ENCODE measurements around the gene EPB41. TPM values are rescaled to one million over a fixed set of nuclear protein-coding genes. Genes with fewer than 3 reads are reported as not detected.

The EPB41 gene
- total and polyA plus RNA-seq, 2 experiments from 2014 or later = 26.8 to 112 TPM

- DNase-seq (ENCODE audit: low spot score) (no peak), ATAC-seq (no peak)
- Histone ChIP-seq H3K27ac (ENCODE audit: low read depth) (no peak overlapping the region), H3K27me3 (ENCODE audit: insufficient read depth) (no peaks in the 10 kb centered on the region), H3K36me3 (ENCODE audit: insufficient read depth) (no peaks in the 10 kb centered on the region), H2AFZ (no peak overlapping the region), H3K9me2 (ENCODE audit: insufficient read depth) (peaks cover 4% of the 10 kb centered on the region; the same call in 1 of the 2 replicates), H3K4me3 (no peak overlapping the region), H3K4me2 (no peak overlapping the region), H4K20me1 (replicated peaks; ENCODE audit: insufficient read depth) (peaks cover 3% of the 10 kb centered on the region; the same call in 1 of the 2 replicates), H3K4me1 (ENCODE audit: insufficient read depth) (0 out of 2 replicates have a peak, but pooled peaks cover 3% of the 10 kb centered on the region), H3F3A (replicated peaks; ENCODE audit: low read depth) (0 out of 2 replicates have a peak, but pooled peaks cover 4% of the 10 kb centered on the region), H3K79me2 (replicated peaks; ENCODE audit: insufficient read depth) (peaks cover 39% of the 10 kb centered on the region)
- Mint-ChIP-seq H3K9me3 (peaks cover 11% of the 10 kb centered on the region; the same call in 2 of the 3 replicates), H3K4me3 (no peak overlapping the region), H3K27ac (no peak overlapping the region), H3K36me3 (ENCODE audit: low read depth) (peaks cover 19% of the 10 kb centered on the region), H3K27me3 (ENCODE audit: insufficient read depth, low read depth, poor library complexity) (no peaks in the 10 kb centered on the region), H3K4me1 (peaks cover 8% of the 10 kb centered on the region)
- TF ChIP-seq ZNF114 (CRISPR knock-in tag; IDR thresholded peaks at IDR 0.05) (no peak), EZH2phosphoT487 (IDR thresholded peaks at IDR 0.05; ENCODE audit: unreplicated experiment) (no peak), ETS1 (IDR thresholded peaks at IDR 0.05) (no peak), REST (IDR thresholded peaks at IDR 0.05; ENCODE audit: unreplicated experiment) (no peak), NANOG (IDR thresholded peaks at IDR 0.05; ENCODE audit: borderline replicate concordance) (no peak), POLR2AphosphoS5 (IDR thresholded peaks at IDR 0.05; ENCODE audit: low read depth) (no peak), CREB1 (CRISPR knock-in tag; IDR thresholded peaks at IDR 0.05; ENCODE audit: low read depth) (no peak), EZH2 (IDR thresholded peaks at IDR 0.05; ENCODE audit: low read depth, unreplicated experiment) (no peak), JUNB (IDR thresholded peaks at IDR 0.05; ENCODE audit: unreplicated experiment) (no peak), ZNF331 (CRISPR knock-in tag; IDR thresholded peaks at IDR 0.05; ENCODE audit: low read depth) (no peak), STAT1 (IDR thresholded peaks at IDR 0.05; ENCODE audit: unreplicated experiment) (no peak)
- TF ChIP-seq, protein P1, sequence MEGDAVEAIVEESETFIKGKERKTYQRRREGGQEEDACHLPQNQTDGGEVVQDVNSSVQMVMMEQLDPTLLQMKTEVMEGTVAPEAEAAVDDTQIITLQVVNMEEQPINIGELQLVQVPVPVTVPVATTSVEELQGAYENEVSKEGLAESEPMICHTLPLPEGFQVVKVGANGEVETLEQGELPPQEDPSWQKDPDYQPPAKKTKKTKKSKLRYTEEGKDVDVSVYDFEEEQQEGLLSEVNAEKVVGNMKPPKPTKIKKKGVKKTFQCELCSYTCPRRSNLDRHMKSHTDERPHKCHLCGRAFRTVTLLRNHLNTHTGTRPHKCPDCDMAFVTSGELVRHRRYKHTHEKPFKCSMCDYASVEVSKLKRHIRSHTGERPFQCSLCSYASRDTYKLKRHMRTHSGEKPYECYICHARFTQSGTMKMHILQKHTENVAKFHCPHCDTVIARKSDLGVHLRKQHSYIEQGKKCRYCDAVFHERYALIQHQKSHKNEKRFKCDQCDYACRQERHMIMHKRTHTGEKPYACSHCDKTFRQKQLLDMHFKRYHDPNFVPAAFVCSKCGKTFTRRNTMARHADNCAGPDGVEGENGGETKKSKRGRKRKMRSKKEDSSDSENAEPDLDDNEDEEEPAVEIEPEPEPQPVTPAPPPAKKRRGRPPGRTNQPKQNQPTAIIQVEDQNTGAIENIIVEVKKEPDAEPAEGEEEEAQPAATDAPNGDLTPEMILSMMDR (conservative IDR thresholded peaks at IDR 0.05; ENCODE audit: low read depth in 2 of 2) = no peak
- TF ChIP-seq, protein P2, sequence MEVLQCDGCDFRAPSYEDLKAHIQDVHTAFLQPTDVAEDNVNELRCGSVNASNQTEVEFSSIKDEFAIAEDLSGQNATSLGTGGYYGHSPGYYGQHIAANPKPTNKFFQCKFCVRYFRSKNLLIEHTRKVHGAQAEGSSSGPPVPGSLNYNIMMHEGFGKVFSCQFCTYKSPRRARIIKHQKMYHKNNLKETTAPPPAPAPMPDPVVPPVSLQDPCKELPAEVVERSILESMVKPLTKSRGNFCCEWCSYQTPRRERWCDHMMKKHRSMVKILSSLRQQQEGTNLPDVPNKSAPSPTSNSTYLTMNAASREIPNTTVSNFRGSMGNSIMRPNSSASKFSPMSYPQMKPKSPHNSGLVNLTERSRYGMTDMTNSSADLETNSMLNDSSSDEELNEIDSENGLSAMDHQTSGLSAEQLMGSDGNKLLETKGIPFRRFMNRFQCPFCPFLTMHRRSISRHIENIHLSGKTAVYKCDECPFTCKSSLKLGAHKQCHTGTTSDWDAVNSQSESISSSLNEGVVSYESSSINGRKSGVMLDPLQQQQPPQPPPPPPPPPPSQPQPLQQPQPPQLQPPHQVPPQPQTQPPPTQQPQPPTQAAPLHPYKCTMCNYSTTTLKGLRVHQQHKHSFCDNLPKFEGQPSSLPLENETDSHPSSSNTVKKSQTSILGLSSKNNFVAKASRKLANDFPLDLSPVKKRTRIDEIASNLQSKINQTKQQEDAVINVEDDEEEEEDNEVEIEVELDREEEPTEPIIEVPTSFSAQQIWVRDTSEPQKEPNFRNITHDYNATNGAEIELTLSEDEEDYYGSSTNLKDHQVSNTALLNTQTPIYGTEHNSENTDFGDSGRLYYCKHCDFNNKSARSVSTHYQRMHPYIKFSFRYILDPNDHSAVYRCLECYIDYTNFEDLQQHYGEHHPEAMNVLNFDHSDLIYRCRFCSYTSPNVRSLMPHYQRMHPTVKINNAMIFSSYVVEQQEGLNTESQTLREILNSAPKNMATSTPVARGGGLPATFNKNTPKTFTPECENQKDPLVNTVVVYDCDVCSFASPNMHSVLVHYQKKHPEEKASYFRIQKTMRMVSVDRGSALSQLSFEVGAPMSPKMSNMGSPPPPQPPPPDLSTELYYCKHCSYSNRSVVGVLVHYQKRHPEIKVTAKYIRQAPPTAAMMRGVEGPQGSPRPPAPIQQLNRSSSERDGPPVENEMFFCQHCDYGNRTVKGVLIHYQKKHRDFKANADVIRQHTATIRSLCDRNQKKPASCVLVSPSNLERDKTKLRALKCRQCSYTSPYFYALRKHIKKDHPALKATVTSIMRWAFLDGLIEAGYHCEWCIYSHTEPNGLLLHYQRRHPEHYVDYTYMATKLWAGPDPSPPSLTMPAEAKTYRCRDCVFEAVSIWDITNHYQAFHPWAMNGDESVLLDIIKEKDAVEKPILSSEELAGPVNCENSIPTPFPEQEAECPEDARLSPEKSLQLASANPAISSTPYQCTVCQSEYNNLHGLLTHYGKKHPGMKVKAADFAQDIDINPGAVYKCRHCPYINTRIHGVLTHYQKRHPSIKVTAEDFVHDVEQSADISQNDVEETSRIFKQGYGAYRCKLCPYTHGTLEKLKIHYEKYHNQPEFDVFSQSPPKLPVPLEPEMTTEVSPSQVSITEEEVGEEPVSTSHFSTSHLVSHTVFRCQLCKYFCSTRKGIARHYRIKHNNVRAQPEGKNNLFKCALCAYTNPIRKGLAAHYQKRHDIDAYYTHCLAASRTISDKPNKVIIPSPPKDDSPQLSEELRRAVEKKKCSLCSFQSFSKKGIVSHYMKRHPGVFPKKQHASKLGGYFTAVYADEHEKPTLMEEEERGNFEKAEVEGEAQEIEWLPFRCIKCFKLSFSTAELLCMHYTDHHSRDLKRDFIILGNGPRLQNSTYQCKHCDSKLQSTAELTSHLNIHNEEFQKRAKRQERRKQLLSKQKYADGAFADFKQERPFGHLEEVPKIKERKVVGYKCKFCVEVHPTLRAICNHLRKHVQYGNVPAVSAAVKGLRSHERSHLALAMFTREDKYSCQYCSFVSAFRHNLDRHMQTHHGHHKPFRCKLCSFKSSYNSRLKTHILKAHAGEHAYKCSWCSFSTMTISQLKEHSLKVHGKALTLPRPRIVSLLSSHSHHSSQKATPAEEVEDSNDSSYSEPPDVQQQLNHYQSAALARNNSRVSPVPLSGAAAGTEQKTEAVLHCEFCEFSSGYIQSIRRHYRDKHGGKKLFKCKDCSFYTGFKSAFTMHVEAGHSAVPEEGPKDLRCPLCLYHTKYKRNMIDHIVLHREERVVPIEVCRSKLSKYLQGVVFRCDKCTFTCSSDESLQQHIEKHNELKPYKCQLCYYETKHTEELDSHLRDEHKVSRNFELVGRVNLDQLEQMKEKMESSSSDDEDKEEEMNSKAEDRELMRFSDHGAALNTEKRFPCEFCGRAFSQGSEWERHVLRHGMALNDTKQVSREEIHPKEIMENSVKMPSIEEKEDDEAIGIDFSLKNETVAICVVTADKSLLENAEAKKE (CRISPR knock-in tag; IDR thresholded peaks at IDR 0.05) = no peak
Measured at GRCh38 chr1:28985427-28985826, 71.1 kb downstream of the EPB41 start.
